GM19463 (cell line): ENCODE results near the gene HOXA3.

Experiments used
- ATAC-seq: cut with Tn5 transposase; IDR thresholded peaks from one replicate; pipeline ENCODE4 v1.9.1; 2021; ENCODE audit warnings: mild to moderate bottlenecking, moderate library complexity; ENCODE audit not compliant: unreplicated experiment

The HOXA3 gene

DNA sequence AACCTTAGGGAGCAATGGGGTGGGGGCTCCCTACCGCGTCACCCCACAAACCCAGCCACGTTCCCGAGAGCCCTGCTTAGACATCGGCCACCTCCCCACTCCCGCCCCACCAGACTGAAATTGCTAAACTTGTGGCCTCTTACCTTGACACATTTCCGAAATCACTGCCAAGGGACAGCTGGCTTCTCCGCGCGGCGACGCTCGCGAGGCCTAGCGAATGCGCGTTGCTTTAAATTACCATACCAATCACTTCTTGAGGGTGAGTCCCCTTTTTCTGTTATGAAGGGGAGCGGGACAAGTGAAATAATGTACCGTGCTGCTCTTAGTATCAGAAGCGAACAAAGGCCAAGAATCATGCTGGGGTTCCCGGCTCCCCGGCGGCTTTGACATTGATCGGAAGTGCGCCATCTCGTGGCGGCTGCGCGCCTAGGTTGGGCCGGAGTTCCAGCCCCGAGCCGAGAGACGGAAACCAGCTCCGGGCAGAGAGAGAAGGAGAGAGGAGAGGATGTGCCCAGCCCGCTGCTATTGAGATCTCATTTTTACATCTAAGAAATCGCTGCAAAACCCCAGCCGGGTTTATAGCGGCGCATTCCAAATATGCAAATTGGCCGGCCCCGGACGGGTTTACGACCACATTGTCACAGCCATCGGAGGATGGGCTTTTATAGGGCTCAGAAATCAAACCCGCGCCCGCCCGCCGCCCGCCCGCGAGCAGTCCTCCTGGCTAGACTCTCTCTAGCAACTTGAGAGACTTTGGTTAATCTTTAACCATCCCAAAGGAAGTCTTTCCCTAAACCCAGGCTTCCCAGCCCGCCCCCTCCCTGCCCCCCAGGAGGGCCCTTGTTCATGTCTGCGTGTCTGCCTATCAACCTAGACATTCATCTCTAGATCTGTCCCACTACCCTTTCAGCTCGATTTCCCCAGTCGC lies 27.4 kb upstream of the HOXA3 start:
- ATAC-seq, result no peak

DNA sequence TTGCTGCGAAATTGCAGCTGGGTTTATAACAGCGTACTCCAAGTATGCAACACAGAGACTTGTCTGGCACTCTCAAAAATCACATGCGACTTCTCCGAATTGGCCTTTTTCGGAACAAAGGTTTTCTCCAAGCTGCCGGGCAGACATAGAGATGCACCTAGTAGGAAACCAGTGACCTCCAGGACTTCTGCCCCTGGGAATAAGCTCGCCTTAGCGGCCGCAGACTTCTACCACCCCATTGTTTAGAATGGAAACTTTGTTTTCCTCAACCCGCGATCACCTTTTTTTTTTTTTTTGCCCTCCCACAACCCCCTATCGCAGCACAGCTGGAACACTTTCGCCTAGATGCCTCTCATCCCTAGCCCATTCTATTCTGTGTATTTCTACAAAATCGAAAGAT lies 26.6 kb upstream of the HOXA3 start:
- no peak for ATAC-seq

DNA sequence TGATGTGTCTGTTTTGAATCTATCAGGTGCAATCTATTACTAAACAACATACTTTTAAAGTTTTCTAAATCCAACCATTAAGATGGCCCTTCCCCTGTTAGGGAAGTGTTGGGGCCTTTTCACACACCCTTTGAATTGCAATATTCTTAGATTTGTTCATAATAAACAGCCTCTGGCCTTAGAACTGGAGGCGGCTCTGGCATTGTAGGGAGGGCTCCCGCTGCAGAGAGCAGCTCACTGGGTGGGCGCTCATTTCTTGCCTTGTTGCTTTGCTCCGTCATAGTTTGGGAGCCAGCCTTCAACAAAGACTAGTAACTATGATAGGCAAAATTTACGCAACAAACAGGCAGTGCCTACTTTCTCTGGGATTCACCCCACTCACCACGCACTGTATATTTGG lies 26.0 kb upstream of the HOXA3 start:
- ATAC-seq, result no peak

DNA sequence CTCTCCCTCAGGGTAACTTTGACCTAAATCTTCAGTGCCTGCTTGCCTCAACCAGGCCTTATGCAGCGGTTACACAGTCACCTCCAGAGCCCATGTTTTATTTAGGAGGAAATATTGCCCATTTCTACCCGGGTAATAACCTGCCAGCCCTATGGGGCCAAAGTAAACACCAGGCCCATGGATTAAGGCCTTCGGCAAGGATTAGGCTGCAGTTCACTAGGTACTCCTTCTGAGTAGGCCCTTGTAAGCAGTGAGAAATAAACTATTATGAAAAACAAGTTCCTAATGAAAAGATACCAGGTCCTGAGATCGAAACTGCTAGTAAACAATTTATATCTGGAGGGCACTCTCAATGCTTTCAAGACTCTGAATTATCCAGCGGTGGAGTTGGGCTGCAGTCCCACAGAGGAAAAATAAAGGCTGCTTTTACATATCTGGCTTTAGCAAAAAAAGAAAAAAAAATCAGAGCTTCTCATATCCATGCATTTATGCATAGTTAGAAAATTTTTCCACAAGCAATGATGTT lies 25.5 kb upstream of the HOXA3 start:
- ATAC-seq, result no peak

DNA sequence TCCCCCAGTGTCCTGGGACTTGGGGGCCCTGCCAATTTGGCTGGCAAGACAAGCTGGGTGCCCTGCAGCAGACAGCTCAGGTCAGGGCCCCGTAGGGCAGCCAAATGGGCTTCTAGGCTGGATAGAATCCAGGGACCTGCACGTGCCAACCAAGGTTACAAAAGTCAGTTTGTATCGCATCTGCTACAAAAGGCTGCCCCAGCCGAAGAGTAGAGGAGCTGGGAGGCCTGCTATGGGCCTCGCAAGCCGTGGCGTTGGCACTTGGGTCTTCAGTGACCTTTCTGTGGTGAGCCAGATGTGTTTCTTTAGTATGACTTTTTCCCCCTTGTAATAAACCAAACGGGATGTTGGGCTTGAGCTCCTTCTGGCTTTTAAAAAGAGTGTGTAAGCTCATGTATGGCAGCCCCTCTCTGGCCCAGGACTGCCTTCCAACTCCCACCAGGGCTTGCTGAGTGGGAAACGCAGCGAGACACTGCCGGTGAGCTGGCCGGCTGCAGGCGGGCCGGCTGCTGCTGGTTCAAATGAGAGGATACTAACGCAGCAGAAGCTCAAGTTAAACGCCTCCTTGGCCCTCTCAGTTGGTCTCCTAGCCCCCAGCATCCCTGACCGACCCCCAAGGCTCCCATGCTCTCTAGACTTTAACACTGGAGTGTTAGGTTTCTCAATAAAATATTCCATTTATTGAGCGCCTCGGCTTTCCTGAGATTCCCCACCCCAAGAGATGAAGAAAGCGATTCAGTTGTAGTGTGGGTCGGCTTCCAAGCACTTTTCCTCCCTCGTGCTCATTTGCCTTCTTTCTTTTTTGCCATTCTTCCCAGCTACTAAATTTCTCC lies 24.8 kb upstream of the HOXA3 start:
- ATAC-seq, result no peak

DNA sequence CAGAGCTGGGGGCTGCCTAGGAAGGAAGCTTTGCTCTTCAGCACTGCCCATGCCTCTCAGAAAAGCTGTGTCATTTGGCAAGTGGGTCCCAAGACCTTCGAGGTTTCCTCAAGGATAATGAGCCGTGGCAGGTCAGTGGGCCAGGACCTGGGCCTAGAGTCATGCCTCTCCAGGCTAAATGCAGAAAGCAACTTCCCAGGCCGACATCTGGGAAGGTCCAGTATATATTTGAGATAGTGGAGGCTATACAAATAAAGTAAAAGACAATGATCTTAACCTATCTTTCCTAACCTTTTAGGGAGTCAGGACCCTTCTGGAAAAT lies 24.1 kb upstream of the HOXA3 start:
- ATAC-seq, result no peak

DNA sequence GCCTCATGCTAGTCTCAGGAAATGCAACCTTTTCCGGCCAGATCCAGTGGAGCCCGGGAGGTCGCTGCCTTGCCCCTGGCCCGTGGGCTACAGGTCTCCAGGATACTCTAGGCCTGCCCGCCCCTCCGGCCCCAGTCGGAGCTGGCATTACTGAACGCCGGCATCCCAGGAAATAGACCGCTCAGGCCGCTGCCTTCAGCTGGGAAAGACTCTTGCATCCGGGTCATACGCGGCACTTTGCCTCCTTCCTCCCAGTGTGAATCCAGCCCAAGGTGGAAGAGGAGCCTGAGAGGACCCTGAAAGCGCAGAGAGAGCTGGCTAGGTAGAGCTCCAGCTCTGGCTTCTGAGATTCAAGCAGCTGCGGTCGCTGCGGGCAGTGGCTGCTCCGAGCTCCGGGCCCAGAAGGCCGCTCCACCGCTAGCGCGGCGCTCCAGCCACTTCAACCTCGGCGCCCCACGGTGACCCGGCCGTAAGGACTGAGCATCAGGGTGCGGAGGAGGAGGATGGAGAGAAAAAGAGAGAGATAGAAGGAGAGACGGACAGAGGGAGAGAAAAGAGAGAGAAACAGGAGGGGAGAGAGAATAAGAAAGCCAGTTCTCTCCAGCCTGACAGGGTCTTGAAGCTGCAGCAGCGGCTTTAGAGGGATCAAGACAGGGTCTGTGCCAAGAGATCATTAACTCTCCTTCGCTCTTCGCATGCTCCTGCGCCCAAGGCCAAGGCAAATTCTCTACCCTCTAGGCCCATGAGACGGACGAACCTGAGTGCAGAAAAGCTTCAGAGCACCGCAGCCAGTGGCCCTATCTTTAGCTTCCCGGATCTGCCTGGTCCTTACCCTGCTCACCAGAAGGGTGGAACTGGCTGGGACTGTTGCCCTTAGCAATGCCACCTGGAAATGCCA lies 23.5 kb upstream of the HOXA3 start:
- ATAC-seq, result no peak

DNA sequence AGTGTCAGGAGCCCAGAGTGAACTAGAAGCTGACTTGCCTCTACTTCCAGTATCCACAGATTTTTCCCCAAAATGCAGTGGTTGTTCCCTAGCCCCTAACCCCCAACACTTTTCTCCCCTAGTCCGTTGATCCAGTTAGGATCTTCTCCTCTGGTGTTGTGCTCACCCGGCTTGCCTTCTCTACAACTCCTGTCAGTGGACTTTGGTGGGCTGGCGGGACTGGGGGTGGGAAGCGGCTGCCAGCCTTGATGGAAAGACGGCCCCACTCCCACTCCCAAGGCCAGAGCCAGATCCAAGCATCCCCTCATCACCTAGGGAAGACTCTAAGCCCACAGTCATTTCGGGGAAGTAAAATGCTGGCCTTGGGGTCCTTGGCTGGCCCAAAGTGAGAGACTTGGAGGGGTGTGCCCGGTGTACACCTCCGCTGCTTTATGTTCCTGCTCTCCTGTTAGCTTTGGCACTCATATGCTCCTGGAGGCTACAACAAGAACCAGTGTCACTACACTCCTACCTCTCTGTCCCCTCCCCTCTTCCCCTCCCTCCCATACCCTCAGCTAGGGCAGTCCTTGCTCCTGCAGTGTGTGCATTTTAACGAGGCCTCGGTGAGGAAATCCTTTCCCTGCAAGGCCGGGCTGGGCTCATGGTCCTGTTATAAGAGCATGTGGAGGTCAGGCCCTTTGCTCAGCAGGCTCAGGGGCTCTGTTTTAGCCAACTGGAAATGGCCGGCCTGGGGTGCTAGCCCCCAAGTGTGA lies 22.7 kb upstream of the HOXA3 start:
- ATAC-seq, result no peak

DNA sequence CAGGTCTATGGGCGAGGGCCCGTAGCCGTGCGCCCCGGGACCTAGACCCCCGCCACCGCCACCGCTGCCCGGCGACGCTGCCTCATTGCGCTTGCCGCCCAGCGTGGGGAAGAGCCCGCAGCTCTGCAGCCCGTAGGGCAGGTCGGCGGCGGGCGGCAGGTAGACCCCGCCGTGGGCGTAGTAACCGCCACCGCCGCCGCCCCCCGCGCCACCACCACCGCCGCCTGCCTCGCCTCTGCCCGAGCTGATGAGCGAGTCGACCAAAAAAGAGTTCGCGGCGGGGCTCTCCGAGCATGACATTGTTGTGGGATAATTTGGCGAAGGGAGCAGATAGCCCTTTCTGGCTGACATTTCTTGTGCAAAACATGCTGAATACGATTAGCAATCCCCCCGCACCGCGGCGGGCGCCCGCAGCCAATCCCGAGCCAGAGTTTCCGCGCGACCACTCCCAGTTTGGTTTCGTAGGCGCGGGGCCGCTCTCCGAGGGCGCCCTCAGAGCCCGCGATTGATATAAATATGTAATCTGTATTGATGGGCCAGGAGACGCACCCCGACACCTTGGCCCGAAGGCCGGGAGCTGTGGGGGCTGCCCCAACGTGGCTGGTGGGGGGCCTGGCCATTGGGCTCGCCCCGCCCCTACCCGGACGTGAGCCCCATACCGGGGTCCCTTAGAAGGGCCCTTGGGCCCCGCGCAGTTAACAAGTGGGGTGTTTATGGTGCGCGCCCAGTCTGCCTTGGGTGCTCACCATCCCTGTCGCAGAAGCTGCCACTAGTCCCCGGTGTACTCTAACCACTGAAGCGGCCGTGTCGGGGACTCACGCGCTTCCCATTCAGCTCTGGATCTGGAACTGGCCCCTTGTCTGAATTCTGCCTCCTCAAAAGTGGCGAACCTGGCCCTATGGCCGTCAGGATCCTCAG lies 21.8 kb upstream of the HOXA3 start, which contains the start of gene HOXA10:
Gene HOXA10, minus strand, starts transcription at position 365 of the 918 bp plus-strand sequence. Its CDS starts 14 bp downstream, at position 351.
- ATAC-seq, result no peak

DNA sequence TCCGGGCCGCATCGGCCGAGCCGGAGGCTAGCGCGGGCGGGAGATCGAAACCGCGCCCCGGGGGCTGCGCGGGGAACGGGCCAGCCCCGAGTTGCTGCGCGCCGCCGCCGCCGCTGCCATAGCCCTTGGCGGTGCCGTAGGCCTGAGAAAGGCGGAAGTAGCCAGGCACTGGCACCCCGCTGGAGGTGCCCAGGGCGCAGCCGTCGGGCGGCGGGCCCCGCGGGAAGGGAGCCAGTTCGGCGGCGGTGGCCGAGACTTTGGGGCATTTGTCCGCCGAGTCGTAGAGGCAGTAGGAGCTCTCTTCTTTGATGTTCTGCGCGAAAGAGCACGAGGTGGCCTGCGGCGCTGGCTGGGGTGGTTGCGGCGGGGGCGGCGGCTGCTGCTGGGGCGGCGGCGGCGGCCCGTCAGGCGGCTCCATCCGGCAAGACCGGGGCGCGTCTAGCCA lies 21.1 kb upstream of the HOXA3 start:
- peak; percentile 62 for ATAC-seq

DNA sequence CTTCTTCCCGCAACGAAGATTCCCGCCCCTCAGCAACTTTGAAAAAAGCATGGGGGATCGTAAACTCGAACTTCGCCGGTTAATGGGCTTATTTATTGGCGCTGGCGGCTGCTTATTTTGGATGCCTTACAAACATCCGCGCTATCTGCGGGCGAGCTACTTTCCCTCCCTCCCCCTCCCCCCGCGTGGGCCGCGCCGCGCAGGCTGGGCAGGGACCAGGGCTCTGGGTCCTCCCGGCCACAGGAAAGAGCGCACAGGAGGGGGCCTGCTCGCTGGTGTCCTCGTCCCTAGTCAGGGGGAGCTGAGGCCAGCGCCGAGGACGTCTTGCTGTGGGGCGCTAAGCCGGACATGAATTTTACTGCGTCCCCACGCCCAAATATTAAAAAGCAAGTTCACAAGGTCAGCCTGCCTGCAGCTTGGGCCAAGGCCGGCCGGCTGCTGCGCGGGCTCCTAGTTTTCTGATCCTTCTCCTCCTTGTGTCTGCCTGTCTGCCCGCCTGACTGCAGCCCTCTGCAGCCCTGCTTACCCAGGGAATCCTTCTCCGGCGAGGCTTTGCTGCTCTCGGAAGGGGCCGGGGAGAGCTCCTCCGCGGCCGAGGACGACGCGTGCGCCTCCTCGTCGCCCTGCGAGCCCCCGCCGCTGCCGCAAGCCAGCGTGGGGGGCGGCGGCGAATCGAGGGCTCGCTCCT lies 20.6 kb upstream of the HOXA3 start:
- peak; percentile 23 for ATAC-seq

DNA sequence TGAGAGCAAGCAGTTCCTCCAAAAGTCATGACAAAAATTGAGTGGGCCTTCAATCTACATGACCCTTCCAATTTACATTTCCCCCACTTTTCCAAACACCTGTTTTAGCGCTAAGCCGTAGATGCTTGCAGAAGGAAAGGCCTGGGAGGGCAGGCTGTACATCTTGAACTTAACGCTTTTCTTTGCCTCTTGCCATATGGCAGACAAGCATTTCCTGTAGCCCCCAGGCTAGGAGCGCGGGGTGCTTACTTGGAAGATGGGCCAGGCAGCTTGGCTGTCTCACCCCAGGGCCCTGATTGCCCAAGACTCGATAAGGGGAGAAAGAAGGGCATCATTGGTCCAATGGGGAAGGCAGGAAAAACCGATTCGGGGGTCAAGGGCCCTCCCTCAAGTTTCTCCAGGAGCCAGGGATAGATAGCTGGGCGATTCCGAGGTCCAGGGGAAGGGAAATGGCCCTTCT lies 20.0 kb upstream of the HOXA3 start:
- no peak for ATAC-seq

DNA sequence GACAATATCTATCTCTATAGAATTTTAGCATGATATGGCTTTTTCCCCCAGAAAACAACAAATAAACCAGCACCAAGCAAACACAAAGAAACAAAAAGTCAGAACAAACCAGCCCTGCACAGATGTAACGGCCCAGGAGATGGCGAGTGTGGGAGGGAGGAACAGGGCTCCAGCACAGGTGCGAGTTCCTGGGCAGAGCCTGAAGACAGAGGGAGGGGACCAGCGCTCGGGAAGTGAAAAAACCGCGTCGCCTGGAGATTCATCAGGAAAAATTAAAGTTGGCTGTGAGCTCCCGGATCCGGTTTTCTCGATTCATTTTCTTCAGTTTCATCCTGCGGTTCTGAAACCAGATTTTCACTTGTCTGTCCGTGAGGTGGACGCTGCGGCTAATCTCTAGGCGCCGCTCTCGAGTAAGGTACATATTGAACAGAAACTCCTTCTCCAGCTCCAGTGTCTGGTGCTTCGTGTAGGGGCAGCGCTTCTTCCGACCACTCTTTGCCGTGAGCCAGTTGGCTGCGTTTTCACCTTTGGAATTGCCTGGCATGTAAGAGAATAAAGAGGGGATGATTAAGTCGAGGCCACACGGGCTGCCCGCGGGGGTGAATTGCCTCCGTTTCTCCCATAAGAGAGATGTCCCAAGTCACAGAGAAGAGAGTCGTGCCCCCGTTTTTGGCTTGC lies 19.4 kb upstream of the HOXA3 start:
- no peak for ATAC-seq

DNA sequence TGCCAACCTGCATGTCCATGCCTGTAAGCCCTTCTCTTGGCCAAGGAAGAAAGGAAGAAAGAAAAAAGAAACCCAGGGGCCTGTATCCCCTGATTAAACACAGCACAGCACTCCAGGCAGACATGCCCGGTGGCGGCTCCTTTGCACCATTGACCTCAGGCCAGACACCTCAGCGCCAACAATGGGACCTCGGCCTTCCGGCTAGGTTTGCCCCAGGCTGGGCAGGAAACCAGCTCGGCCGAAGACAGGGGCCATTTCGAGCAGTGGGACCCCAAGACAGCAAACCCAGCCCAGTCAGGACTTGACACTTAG lies 18.9 kb upstream of the HOXA3 start:
- no peak for ATAC-seq

DNA sequence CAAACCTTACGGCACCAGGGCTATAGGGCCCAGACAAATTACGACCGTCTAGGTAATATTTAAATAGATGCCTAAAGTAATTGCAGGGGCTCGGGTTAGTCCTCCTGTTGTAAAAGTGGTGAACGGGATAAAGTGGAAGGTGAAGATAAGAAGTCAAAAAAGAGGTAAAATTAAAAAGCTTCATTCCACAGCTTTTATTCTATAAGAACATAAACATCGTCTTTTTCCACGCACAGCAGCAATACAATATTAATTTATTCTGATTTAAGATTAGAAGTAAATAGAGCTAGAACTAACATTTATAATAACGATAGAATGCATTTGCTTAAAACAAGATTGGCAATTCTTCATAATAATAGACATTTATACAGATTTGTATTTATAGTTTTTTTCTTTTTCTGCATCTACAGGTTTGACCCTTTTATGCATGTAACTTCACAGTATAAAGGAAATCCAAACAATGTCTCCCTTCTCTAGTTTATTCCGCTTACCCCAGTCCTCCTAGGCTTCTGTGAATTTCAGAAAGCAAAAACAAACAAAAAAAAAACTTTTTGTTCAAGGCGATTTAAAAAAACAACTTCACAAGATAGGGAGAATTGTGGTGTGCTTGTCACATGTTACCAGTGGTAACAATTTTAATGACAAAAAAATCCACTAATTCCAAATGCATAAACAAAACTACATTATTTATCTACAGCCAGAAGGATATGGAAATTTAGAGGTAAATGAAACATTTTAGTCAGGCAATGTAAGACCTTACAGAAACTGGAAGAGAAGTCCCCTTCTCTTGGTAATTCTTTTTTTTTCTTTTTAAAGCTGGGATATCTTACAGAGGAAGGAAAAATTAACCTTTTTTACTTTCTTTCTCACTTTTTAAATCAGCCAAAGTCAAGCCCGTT lies 18.3 kb upstream of the HOXA3 start:
- no peak for ATAC-seq

DNA sequence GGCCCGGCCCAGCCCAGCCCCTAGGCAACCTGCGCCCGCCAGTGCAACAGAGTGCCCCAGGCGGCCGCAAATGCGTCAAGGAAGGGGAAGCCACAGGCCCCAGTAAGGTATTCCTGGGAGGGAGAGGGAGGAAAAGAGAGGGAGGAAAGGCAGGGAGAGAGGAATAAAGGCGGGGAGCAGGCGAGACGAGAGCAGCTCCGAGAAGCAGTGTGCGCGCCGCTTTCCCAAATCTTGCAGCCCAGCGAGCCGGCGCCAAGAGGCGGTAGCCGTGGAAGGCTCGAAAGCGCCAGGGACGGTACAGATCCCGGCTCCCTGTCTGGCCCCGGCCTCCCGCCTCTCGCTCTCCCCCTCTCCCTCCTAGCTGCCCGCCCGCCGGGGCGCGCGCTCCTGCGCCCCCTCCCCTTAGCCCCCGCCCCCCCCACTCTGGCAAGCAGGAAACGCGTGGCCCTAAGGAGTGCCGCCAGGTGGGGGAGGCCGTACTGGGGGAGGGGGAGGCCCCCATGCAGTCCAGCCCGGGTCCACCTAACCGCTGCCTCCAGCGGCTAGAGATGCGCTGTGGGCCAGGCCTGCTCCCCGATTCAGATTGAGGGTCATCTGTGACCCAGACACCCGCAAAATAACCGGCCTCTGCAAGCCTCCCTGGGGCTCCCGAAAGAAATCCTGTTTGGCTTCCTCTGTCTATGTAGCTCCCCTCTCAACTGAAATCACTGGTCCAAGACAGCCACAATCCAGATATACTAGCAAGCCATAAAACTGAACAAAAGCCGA lies 17.5 kb upstream of the HOXA3 start:
- no peak for ATAC-seq
